ENCODE measurements around the gene TRIM2. TPM values are rescaled to one million over a fixed set of nuclear protein-coding genes. Genes with fewer than 3 reads are reported as not detected.
"Not testable (repeated sequence)": the region's sequence is repeated elsewhere in the genome, so short reads cannot be mapped to it uniquely, and the experiment has no call there.

The TRIM2 gene
- under 1 TPM; 0.34 to 0.94 (median 0.49) TPM for total RNA-seq

DNA sequence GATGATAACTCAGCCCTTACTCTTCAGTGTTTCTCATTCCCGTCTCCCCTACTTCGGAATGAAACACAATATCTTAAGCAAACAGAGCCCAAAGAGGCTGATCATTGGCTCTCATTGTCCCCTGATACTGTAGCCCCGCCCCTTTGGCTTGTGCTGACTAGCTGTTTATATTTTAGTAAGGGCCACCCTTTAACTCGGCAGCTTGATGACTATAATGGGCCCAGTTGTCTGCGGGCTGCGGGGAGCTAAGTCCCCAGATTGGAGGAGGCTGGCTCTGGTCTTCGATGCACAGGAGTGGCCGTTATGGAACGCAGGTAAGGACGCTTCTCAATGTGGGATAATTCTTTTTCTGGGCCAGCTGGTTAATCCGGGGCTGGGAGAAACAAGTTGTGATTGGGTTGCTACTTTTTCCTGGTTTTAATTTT, at the start of gene TRIM2:
Gene TRIM2 (plus strand): TSS at position 197 of the 425 bp plus-strand sequence. CDS start 88 bp downstream, at position 285.
- Mint-ChIP-seq H3K4me1 (ENCODE audit: low read depth) (peaks cover 29% of the 10 kb centered on the region), H3K4me3 (peak within 1 kb of the TSS; percentile 25), H3K27me3 (ENCODE audit: low read depth) (peaks cover 2% of the 10 kb centered on the region), H3K9me3 (no peaks in the 10 kb centered on the region), H3K36me3 (ENCODE audit: insufficient read depth) (no peaks in the 10 kb centered on the region)
- DNase-seq: no peak
- ATAC-seq: no peak

DNA sequence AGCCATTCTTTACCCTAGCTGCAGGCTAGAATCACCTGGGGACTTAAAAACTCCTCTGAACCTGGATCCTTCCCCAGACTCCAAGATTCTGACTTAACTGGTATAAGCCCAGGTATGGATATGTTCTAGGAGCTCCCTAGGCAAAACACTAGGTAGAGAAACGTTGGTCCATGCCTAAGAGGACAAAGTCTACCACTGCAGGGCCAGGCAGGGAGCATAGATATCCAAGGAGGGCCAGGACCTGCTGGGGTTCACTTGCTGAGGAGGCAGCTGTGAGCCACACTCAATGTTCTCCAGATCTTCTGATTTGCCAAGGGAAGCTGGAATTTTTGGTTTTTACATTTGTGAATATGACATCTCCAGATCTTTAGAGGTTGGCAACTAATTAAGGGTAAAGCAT, 48.6 kb upstream of the TRIM2 start:
- no peak for DNase-seq
- Mint-ChIP-seq H3K36me3 (ENCODE audit: insufficient read depth) (no peaks in the 10 kb centered on the region), H3K27me3 (ENCODE audit: low read depth) (peaks cover 5% of the 10 kb centered on the region), H3K9me3 (no peaks in the 10 kb centered on the region), H3K4me3 (no peak overlapping the region), H3K4me1 (ENCODE audit: low read depth) (peaks cover 41% of the 10 kb centered on the region)
- no peak for ATAC-seq

DNA sequence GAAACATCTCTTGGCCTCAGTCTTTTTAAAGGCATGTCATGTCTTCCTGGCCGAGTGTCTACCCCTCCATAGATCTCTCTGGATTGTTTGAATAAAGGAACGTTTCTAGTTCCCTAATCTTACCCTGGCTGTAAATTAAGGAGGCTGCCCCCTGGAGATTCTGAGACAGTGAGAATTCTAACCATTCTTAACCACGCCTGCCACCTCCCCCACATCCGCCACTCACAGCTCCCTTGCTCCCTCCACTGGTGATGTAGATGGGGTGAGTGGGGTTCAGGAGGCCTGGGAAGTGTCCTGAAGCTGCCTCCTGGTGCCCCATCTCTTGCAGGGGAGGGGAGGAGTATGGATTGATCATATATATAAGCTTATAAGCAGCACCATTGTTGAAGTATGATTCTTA, 48.0 kb upstream of the TRIM2 start:
- ATAC-seq (no peak), DNase-seq (peak; percentile 20)
- Mint-ChIP-seq H3K4me3 (no peak overlapping the region), H3K27me3 (ENCODE audit: low read depth) (peaks cover 5% of the 10 kb centered on the region), H3K36me3 (ENCODE audit: insufficient read depth) (no peaks in the 10 kb centered on the region), H3K9me3 (no peaks in the 10 kb centered on the region), H3K4me1 (ENCODE audit: low read depth) (peaks cover 41% of the 10 kb centered on the region)

DNA sequence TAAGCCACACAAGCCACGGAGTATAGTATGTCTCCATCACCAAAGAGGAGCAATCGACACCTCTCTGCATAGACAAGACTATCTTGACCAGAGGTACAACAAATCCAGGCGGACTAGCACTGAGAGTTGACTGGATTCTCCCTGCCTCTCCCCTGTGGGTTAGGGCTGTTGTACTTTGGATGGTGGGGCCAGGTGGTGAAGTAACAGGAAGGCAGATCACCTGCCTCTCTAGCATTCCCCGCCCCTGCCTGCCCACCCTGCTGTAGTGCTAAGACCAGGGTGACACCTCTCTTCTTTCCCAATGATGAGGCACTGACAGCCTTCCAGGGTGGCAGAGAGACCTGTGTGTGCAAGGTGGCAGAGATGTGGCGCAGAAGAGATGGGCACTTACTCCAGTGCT, 47.5 kb upstream of the TRIM2 start:
- H3K9me3 Mint-ChIP-seq: no peaks in the 10 kb centered on the region
- DNase-seq: no peak
- no peaks in the 10 kb centered on the region for H3K36me3 Mint-ChIP-seq (ENCODE audit: insufficient read depth)
- H3K4me3 Mint-ChIP-seq: no peak overlapping the region
- H3K4me1 Mint-ChIP-seq (ENCODE audit: low read depth): peaks cover 39% of the 10 kb centered on the region
- H3K27me3 Mint-ChIP-seq (ENCODE audit: low read depth): peaks cover 2% of the 10 kb centered on the region
- no peak for ATAC-seq

DNA sequence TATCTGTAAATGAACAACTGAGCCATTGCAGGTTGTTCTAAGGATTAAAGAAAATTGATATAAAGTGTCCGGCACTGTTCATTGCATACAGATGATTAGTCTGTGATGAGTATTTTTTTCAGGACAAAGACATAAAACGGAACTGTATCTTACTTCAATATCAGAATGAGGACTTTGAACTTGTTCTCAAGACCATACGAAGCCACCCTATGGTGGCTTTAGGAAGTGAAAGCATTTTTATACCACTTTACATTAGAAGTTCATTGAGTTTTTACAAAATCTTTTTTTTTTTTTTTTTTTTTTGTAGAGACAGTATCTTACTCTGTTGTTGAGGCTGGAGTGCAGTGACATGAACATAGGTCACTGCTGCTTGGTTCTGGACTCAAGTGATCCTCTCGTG, 45.2 kb upstream of the TRIM2 start:
- peak in 1 of 2 donors; percentile 30 for ATAC-seq
- DNase-seq: no peak
- H3K36me3 Mint-ChIP-seq (ENCODE audit: insufficient read depth): no peaks in the 10 kb centered on the region
- no peaks in the 10 kb centered on the region for H3K27me3 Mint-ChIP-seq (ENCODE audit: low read depth)
- no peaks in the 10 kb centered on the region for H3K9me3 Mint-ChIP-seq
- H3K4me3 Mint-ChIP-seq: no peak overlapping the region
- peaks cover 20% of the 10 kb centered on the region for H3K4me1 Mint-ChIP-seq (ENCODE audit: low read depth)

DNA sequence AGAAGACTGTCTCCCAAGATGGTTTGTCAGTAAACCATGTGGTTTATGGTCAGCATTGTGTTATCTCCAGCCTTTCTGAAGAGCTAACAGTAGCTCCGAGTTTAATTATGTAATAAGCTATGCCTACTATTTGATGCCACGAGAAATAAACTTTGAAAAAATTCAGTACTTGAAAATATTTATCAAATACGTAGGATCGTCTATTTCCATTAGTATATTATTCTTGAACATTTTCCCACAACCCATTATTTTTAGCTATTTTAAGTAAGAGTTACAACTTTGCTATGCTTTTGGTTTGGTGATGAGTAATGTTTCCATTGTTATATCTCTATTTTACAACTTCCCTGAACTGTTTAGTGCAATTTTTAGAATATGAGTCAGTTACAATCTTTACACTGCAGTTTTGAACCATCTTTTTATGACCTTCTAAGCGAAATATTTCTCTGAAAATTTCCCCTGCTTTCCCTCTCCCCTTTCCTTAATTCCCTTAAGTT, 44.5 kb upstream of the TRIM2 start:
- Mint-ChIP-seq H3K9me3 (no peaks in the 10 kb centered on the region), H3K4me3 (peak overlapping the region; percentile 3), H3K36me3 (ENCODE audit: insufficient read depth) (no peaks in the 10 kb centered on the region), H3K4me1 (ENCODE audit: low read depth) (peaks cover 16% of the 10 kb centered on the region), H3K27me3 (ENCODE audit: low read depth) (no peaks in the 10 kb centered on the region)
- no peak for DNase-seq
- ATAC-seq: peak; percentile 37 to 81

DNA sequence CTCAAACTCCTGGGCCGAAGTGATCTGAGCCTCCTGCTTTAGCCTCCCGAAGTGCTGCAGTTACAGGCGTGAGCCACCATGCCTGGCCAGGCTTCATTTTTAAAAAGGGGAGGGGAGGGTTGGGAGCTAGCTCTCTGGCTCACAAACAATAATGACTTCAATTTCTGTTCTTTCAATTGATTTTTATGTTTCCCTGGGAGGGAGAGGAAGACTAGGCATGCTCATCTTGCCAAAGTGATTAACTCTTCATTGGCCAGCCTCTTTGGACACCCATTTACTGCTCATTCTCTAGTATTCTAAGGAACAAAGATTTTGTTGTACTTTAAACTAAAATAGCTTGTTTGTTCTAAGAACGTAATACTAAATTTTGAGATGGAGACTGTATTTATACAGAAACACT, 43.4 kb upstream of the TRIM2 start:
- ATAC-seq (no peak), DNase-seq (no peak)
- Mint-ChIP-seq H3K27me3 (ENCODE audit: low read depth) (no peaks in the 10 kb centered on the region), H3K4me3 (no peak overlapping the region), H3K36me3 (ENCODE audit: insufficient read depth) (no peaks in the 10 kb centered on the region), H3K9me3 (no peaks in the 10 kb centered on the region), H3K4me1 (ENCODE audit: low read depth) (peaks cover 14% of the 10 kb centered on the region)

DNA sequence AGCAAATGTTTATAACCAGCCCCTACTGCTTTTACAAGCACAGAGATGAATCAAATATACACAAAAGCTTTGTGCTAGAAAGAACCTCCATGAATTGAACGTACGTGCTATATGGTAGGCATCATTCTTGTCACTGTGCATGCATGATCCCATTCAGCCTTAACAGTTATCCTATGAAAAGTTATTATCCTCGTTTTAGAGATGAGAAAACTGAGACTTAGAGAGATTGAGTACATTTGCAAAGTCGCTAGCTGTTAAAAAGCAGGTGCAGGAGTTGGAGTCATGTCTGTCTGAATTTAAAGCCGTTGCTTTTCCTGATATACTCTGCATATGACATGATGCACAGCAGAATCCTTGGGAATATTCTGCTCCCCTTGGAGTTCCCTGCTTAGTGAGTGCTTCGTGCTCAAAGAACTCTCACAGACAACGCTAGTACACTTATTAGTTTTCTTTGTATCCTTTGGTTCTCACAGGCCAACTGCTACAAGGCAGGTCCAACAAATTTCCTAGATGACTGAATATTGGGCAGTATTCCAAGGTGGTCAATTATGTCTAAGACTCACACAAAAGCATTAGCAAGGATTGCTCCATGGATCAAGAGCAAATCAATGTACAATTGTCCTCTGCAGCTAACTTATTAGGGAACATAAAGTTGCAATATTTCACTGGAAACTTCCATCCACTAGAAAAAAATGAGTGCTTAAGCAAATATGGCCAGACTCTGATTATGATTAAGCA, 42.8 kb upstream of the TRIM2 start:
- peaks cover 8% of the 10 kb centered on the region for H3K4me1 Mint-ChIP-seq (ENCODE audit: low read depth)
- no peaks in the 10 kb centered on the region for H3K9me3 Mint-ChIP-seq
- no peaks in the 10 kb centered on the region for H3K27me3 Mint-ChIP-seq (ENCODE audit: low read depth)
- H3K4me3 Mint-ChIP-seq: no peak overlapping the region
- ATAC-seq (no peak), DNase-seq (no peak)
- no peaks in the 10 kb centered on the region for H3K36me3 Mint-ChIP-seq (ENCODE audit: insufficient read depth)

DNA sequence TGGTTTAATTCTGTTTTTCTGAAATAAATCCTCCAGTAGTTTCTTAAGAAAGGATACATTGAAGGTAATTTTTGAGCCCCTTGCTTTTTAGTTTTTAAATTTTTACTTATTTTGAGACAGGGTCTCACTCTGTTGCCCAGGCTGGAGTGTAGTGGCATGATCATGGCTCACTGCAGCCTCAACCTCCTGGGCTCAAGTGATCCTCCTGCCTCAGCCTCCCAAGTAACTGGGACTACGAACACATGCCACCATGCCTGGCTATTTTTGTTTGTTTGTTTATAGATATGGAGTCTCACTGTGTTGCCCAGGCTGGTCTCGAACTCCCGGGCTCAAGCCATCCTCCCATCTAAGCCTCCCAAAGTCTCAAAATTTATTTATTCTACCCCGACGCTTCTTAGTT, 39.0 kb upstream of the TRIM2 start:
- H3K36me3 Mint-ChIP-seq (ENCODE audit: insufficient read depth); H3K27me3 Mint-ChIP-seq (ENCODE audit: low read depth); H3K9me3 Mint-ChIP-seq; DNase-seq; ATAC-seq; H3K4me1 Mint-ChIP-seq (ENCODE audit: low read depth); H3K4me3 Mint-ChIP-seq: not testable (repeated sequence)

DNA sequence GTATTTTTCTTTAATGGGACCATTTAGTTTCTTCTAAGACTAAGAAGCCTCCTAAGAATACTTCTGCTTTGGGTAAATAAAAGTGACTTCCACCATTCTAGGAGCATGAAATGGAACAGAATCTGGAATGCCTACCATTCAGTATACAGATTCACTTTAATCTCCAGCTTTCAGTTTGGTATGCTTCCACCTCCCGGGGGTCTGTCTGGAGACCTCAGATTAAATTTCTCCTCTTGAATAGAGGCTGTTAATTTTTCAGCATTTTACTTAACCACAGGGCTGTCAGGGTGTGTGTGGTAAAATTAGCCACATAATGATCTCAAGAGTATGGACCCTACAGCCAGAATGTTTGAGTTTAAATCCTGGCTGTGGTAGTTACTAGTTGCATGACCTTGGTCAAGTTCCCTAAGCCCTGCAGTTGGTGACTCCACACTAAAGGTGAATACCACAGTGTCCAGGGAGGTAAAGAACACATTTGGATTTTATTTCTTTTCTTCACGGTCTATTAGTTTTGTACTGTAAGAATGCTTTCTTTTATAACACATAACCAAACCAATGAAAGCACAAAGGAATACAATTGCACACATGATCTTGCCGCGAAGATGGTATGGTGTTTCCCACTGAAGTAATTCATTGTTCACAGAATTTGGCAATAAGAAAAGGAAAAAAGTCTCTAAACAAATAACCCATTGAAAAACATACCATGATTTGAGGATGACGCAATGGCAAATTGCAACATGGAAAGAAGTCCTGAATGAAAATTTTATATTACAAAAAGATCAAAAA, 37.3 kb upstream of the TRIM2 start:
- no peaks in the 10 kb centered on the region for H3K4me1 Mint-ChIP-seq (ENCODE audit: low read depth)
- H3K27me3 Mint-ChIP-seq (ENCODE audit: low read depth): peaks cover 3% of the 10 kb centered on the region
- no peaks in the 10 kb centered on the region for H3K9me3 Mint-ChIP-seq
- no peaks in the 10 kb centered on the region for H3K36me3 Mint-ChIP-seq (ENCODE audit: insufficient read depth)
- no peak overlapping the region for H3K4me3 Mint-ChIP-seq
- no peak for DNase-seq
- ATAC-seq: no peak

DNA sequence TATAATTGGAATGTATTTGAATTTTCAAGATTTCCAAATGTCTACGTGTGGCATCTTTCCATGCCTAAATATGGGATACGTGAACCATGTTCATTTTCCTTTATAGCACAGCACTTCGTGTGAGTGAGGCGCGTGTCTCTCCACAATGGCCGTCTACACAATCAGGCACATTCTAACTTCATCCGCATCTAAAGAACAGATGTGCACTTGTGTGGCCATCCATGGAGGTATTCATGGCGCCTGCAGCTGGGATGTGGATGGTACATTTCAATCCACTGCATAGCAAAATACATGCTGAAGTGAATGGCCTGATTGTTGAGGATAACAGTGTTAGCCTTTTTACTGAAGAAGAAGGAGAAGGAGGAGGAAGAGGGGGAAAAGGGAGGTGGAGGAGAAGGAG, 34.5 kb upstream of the TRIM2 start:
- no peaks in the 10 kb centered on the region for H3K9me3 Mint-ChIP-seq
- no peak for DNase-seq
- no peak overlapping the region for H3K4me3 Mint-ChIP-seq
- H3K4me1 Mint-ChIP-seq (ENCODE audit: low read depth): no peaks in the 10 kb centered on the region
- no peak for ATAC-seq
- H3K27me3 Mint-ChIP-seq (ENCODE audit: low read depth): peaks cover 7% of the 10 kb centered on the region
- no peaks in the 10 kb centered on the region for H3K36me3 Mint-ChIP-seq (ENCODE audit: insufficient read depth)

DNA sequence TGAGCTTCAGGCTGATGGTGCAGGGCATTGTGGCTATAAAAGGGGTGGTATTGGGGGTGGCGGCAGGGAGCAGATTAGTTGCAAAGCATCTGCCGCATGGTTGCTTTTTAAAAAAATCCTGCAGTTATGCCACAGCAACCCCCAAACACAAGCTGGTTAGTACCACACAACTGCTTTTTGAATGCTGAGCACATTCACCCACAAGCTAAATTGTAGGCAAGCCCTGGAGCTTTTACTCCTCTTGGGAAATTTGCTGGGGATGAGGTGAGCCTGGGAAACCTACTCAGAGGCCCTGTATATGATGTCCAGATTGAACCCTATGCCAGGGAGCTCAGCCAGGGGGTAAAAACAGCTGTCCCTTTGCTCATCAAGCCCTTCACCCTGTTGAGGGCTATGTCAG, 33.8 kb upstream of the TRIM2 start:
- Mint-ChIP-seq H3K4me1 (ENCODE audit: low read depth) (no peaks in the 10 kb centered on the region), H3K4me3 (no peak overlapping the region), H3K9me3 (no peaks in the 10 kb centered on the region), H3K36me3 (ENCODE audit: insufficient read depth) (no peaks in the 10 kb centered on the region), H3K27me3 (ENCODE audit: low read depth) (peaks cover 7% of the 10 kb centered on the region)
- ATAC-seq (no peak), DNase-seq (no peak)

DNA sequence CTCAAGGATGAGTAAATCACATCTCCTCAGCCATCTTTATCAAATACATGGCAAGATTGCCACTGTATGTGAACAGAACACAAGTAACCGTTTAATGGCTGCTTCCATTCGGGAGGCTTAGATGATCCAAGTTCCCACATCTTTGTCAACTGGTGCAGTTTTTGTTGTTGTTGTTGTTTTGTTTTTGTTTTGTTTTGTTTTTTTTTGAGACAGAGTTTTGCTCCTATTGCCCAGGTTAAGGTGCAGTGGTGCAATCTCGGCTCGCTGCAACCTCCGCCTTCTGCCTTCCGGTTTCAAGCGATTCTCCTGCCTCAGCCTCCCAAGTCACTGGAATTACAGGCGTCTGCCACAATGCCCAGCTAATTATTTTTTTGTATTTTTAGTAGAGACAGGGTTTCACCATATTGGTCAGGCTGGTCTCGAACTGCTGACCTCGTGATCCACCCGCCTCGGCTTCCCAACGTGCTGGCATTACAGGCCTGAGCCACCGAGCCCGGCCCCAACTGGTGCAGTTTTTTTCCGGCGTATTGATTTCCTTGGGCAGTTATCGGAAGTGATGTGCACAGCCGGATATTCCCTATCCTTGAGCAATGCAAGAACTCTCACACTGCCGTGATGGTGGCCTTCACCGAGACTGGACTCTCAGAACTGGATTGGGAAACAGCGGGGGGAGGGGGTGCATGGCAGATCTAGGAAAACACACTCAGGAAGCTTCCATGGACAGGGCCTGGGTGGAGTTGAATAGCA, 29.2 kb upstream of the TRIM2 start:
- no peaks in the 10 kb centered on the region for H3K9me3 Mint-ChIP-seq
- no peaks in the 10 kb centered on the region for H3K36me3 Mint-ChIP-seq (ENCODE audit: insufficient read depth)
- H3K27me3 Mint-ChIP-seq (ENCODE audit: low read depth): peaks cover 5% of the 10 kb centered on the region
- DNase-seq: no peak
- no peaks in the 10 kb centered on the region for H3K4me1 Mint-ChIP-seq (ENCODE audit: low read depth)
- ATAC-seq: no peak
- no peak overlapping the region for H3K4me3 Mint-ChIP-seq

DNA sequence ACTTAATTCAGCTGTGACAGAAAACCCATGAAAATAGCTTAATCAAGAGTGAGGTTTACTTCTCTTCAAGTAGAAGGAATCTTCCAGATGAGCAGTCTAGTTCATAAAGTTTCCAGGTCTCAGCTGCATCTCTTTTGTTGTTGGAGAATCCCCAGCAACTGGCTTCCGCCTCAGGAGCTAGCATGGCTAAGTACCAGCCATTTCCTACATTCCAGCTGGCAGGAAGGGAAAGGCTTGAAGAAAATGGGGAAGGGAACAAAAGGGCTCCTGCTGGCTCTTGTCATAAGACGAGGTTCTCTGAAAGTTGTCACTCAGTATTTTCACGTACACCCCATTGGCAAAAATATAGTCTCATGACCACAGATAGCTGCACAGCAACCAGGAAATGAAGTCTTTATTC, 27.3 kb upstream of the TRIM2 start:
- no peaks in the 10 kb centered on the region for H3K36me3 Mint-ChIP-seq (ENCODE audit: insufficient read depth)
- H3K27me3 Mint-ChIP-seq (ENCODE audit: low read depth): peaks cover 5% of the 10 kb centered on the region
- no peak for DNase-seq
- H3K4me1 Mint-ChIP-seq (ENCODE audit: low read depth): no peaks in the 10 kb centered on the region
- no peak overlapping the region for H3K4me3 Mint-ChIP-seq
- H3K9me3 Mint-ChIP-seq: no peaks in the 10 kb centered on the region
- no peak for ATAC-seq
